ENCODE measurements around the gene MRPS26. TPM values are rescaled to one million over a fixed set of nuclear protein-coding genes. Genes with fewer than 3 reads are reported as not detected.

The MRPS26 gene
- total RNA-seq, 2 donors from 2014 or later = 75.1 to 87.7 TPM

DNA sequence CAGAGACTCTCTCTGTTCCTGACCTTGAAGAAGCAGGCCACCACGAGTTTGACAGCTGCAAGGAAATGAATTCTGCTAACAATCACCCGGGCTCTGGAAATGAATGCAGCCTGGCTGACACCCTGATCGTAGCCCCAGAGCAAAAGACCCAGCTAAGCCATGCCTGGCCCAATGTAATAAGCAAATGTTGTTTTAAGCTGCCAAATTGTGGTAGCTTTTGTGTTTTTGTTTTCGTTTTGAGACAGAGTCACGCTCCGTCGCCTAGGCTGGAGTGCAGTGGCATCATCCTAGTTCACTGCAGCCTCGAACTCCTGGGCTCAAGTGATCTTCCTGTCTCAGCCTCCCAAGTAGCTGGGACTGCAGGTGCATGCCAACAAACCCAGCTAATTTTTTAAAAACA lies 22.2 kb downstream of the MRPS26 start:
- 82 to 90% methylated on average over 8 of the region's 8 CpGs for WGBS, 2 experiments (ENCODE audit: insufficient coverage in 1 of 2, insufficient read length in 1 of 2)
- no peak overlapping the region for H3K27ac ChIP-seq (ENCODE audit: low read depth, low read length)
- H3K9ac ChIP-seq (ENCODE audit: extremely low read depth, low read length, poor library complexity, severe bottlenecking) = no peak overlapping the region
- H3K36me3 ChIP-seq (ENCODE audit: control insufficient read depth, insufficient read depth, low read length) = no peaks in the 10 kb centered on the region
- no peaks in the 10 kb centered on the region for H3K36me3 Mint-ChIP-seq (ENCODE audit: low read depth)
- peaks cover 1% of the 10 kb centered on the region for H3K9me3 Mint-ChIP-seq
- no peak overlapping the region for H3K27ac Mint-ChIP-seq
- H3K27me3 Mint-ChIP-seq (ENCODE audit: insufficient read depth) = peaks cover 48% of the 10 kb centered on the region
- no peak for DNase-seq
- no peaks in the 10 kb centered on the region for H3K9me3 ChIP-seq (ENCODE audit: control insufficient read depth, low read length)
- no peaks in the 10 kb centered on the region for H3K4me1 ChIP-seq (ENCODE audit: control insufficient read depth, insufficient read depth, low read length)
- no peak overlapping the region for H3K4me3 Mint-ChIP-seq
- H3K4me3 ChIP-seq (ENCODE audit: low read length) = no peak overlapping the region
- H3K4me1 Mint-ChIP-seq = no peaks in the 10 kb centered on the region
- TF ChIP-seq, protein P1, sequence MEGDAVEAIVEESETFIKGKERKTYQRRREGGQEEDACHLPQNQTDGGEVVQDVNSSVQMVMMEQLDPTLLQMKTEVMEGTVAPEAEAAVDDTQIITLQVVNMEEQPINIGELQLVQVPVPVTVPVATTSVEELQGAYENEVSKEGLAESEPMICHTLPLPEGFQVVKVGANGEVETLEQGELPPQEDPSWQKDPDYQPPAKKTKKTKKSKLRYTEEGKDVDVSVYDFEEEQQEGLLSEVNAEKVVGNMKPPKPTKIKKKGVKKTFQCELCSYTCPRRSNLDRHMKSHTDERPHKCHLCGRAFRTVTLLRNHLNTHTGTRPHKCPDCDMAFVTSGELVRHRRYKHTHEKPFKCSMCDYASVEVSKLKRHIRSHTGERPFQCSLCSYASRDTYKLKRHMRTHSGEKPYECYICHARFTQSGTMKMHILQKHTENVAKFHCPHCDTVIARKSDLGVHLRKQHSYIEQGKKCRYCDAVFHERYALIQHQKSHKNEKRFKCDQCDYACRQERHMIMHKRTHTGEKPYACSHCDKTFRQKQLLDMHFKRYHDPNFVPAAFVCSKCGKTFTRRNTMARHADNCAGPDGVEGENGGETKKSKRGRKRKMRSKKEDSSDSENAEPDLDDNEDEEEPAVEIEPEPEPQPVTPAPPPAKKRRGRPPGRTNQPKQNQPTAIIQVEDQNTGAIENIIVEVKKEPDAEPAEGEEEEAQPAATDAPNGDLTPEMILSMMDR (conservative IDR thresholded peaks at IDR 0.05) = no peak
- peaks cover 26% of the 10 kb centered on the region for H3K27me3 ChIP-seq (ENCODE audit: control insufficient read depth, insufficient read depth, low read length, poor library complexity, severe bottlenecking)

DNA sequence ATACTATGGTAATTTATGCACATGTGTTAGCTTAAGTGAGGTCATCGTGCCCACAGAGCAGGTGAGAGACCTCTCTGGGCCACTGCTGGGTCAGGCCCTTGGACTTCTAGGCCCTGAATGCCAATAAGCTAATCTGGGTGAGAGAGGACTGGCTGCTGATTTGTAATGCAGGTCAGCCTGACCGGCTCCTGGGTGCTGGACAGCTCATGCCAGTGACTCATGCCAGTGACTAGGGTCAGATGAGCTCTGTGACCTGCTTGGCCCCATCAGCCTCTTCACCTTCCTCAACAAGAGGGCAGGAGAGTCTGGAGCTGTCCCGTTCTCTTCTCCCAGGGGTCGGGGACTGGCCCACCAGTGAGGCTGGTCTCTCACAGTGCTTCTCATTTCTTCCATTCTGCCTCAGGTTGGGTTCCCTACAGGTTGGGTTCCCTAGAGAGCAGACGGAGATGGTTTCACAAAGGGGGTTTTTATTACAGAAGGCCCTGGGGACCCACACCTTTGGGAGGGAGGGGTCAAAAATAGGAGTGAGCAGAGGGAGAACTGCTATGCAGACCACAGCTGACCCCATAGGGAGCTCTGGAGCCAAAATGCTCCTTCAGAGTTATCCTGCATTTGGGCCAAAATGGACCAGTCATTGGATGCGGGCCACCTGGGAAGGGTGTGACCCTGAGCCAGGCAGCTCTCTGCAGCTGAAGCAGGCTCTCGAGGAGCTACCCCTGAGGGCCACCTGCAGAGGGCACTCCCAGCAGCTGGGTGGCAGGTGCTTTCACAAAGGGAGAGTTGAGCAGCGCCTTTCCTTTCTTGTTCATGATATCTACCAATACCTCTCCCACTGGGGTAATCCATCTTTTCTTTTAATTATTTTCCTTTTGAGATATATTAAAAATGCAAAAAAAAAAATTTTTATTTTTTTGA lies 23.4 kb downstream of the MRPS26 start:
- H3K27ac Mint-ChIP-seq = no peak overlapping the region
- 77 to 89% methylated on average over 3 to 8 of the region's 8 CpGs for WGBS, 2 experiments (ENCODE audit: insufficient coverage in 1 of 2, insufficient read length in 1 of 2)
- no peaks in the 10 kb centered on the region for H3K4me1 Mint-ChIP-seq
- peaks cover 1% of the 10 kb centered on the region for H3K9me3 Mint-ChIP-seq
- Histone ChIP-seq H3K9me3 (ENCODE audit: control insufficient read depth, low read length) (no peaks in the 10 kb centered on the region), H3K36me3 (ENCODE audit: control insufficient read depth, insufficient read depth, low read length) (no peaks in the 10 kb centered on the region), H3K27ac (ENCODE audit: low read depth, low read length) (no peak overlapping the region), H3K9ac (ENCODE audit: extremely low read depth, low read length, poor library complexity, severe bottlenecking) (no peak overlapping the region), H3K4me1 (ENCODE audit: control insufficient read depth, insufficient read depth, low read length) (no peaks in the 10 kb centered on the region), H3K27me3 (ENCODE audit: control insufficient read depth, insufficient read depth, low read length, poor library complexity, severe bottlenecking) (peaks cover 36% of the 10 kb centered on the region), H3K4me3 (ENCODE audit: low read length) (no peak overlapping the region)
- DNase-seq = peak; percentile 65
- TF ChIP-seq, protein P1 (conservative IDR thresholded peaks at IDR 0.05) = peak; percentile 65
- no peaks in the 10 kb centered on the region for H3K36me3 Mint-ChIP-seq (ENCODE audit: low read depth)
- H3K27me3 Mint-ChIP-seq (ENCODE audit: insufficient read depth) = peaks cover 60% of the 10 kb centered on the region
- H3K4me3 Mint-ChIP-seq = no peak overlapping the region

DNA sequence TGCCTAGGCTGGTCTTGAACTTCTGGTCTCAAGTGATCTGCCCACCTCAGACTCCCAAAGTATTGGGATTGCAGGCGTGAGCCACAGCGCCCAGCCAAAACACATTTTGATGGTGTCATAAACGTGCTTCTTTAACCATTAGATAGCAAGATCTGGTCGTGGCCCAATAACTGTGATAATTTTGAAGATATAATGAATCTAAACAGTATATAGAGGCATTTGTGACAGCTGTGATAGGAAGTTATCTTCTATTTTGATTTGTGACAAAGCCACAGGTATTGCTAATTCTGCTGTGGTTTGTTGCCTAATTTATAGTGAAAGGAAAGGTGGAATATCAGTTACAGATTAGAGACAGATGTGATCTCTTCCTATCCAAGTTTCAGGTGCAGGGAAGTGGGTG lies 24.9 kb downstream of the MRPS26 start:
- 95 to 98% methylated on average over 4 of the region's 4 CpGs for WGBS, 2 experiments (ENCODE audit: insufficient coverage in 1 of 2, insufficient read length in 1 of 2)
- TF ChIP-seq, protein P1 (conservative IDR thresholded peaks at IDR 0.05) = no peak
- no peaks in the 10 kb centered on the region for H3K36me3 Mint-ChIP-seq (ENCODE audit: low read depth)
- H3K4me1 Mint-ChIP-seq = no peaks in the 10 kb centered on the region
- peak overlapping the region; percentile 47 for H3K4me3 Mint-ChIP-seq
- H3K27me3 Mint-ChIP-seq (ENCODE audit: insufficient read depth) = peaks cover 68% of the 10 kb centered on the region
- Histone ChIP-seq H3K4me1 (ENCODE audit: control insufficient read depth, insufficient read depth, low read length) (no peaks in the 10 kb centered on the region), H3K36me3 (ENCODE audit: control insufficient read depth, insufficient read depth, low read length) (no peaks in the 10 kb centered on the region), H3K9me3 (ENCODE audit: control insufficient read depth, low read length) (no peaks in the 10 kb centered on the region), H3K9ac (ENCODE audit: extremely low read depth, low read length, poor library complexity, severe bottlenecking) (no peak overlapping the region), H3K27ac (ENCODE audit: low read depth, low read length) (no peak overlapping the region), H3K4me3 (ENCODE audit: low read length) (no peak overlapping the region), H3K27me3 (ENCODE audit: control insufficient read depth, insufficient read depth, low read length, poor library complexity, severe bottlenecking) (peaks cover 36% of the 10 kb centered on the region)
- H3K27ac Mint-ChIP-seq = no peak overlapping the region
- no peak for DNase-seq
- peaks cover 1% of the 10 kb centered on the region for H3K9me3 Mint-ChIP-seq

Measured in endodermal cell (in vitro differentiated cells).